K562 (cell line): Measurements from ENCODE around the gene OR2AG1. TPM values are rescaled to one million over a fixed set of nuclear protein-coding genes. Genes with fewer than 3 reads are reported as not detected.

Experiments used
- ARID1B ChIP-seq: fragments of 450-650 bp; IDR thresholded peaks from 2 replicates; pipeline ENCODE4 v1.6.1; 2016; ENCODE audit warnings: antibody characterized with exemption, mild to moderate bottlenecking, inconsistent platforms
- CBFA2T2 ChIP-seq: fragments of 450-650 bp; conservative IDR thresholded peaks from 2 replicates; pipeline ENCODE4 v1.6.1; 2017; ENCODE audit warnings: mild to moderate bottlenecking
- DEAF1 ChIP-seq: fragments of 450-650 bp; formaldehyde crosslinking; IDR thresholded peaks from 2 replicates; pipeline ENCODE4 v1.4.0; 2020; ENCODE audit warnings: mild to moderate bottlenecking, moderate library complexity
- ESRRA ChIP-seq: fragments of 450-650 bp; IDR thresholded peaks from 2 replicates; pipeline ENCODE4 v1.6.1; 2014; ENCODE audit warnings: low read depth, mild to moderate bottlenecking, moderate library complexity, borderline replicate concordance
- KAT2B ChIP-seq: IDR thresholded peaks from one replicate; pipeline ENCODE4 v1.6.1; 2012; ENCODE audit warnings: low read depth, mild to moderate bottlenecking, control low read depth, inconsistent platforms, low read length, moderate library complexity
- SLC30A9 ChIP-seq: fragments of 250-450 bp; sonication (Bioruptor Pico); IDR thresholded peaks from 2 replicates; pipeline ENCODE4 v1.8.0; 2022; ENCODE audit warnings: mild to moderate bottlenecking, moderate library complexity
- U2AF2 ChIP-seq: fragments of 200-400 bp; formaldehyde crosslinking; optimal IDR thresholded peaks from 2 replicates; pipeline ENCODE3; 2017; ENCODE audit warnings: low read depth, mild to moderate bottlenecking, low read length
- ZFP36 ChIP-seq: fragments of 150-350 bp; IDR thresholded peaks from 2 replicates; pipeline ENCODE4 v1.6.1; 2018; ENCODE audit warnings: low read length, low read depth; ENCODE audit not compliant: partially characterized antibody
- ZNF143 ChIP-seq: sonication (generic); formaldehyde crosslinking; IDR thresholded peaks from 2 replicates; pipeline ENCODE4 v1.9.0; 2022; ENCODE audit warnings: mild to moderate bottlenecking, missing genetic modification reagents
- polyA plus RNA-seq, 8 experiments: library from polyadenylated mRNA; depleted of rRNA in 4 of 8; stranded (reverse) in 5 of 8; unstranded in 3 of 8; fragments of >200 nt; fragmentation: Nextera tagmentation in 2 of 8; fragmentation: Illumina TruSeq in 1 of 8; extraction: Ambion mirVana in 2 of 8; extraction: Trizol in 1 of 8; gene quantifications; 2 replicates each; pipeline versions ENCODE4 v1.2.1 to v1.2.3, GENCODE V29; 2011 to 2014; ENCODE audit warnings: inconsistent platforms in 1 of 8, missing spikeins in 1 of 8
- total RNA-seq, 7 experiments: library from RNA; depleted of rRNA in 6 of 7; stranded (reverse); fragments of >200 nt in 6 of 7; fragmentation: Illumina TruSeq in 2 of 7; extraction: Trizol in 2 of 7; gene quantifications; 2 replicates each; pipeline versions ENCODE4 v1.2.1 to v1.2.3, GENCODE V29; 2011 to 2021; ENCODE audit warnings: low replicate concordance in 1 of 7
- TF ChIP-seq, protein P1 (sequence below), 2 experiments: fragments of 450-650 bp; formaldehyde crosslinking in 1 of 2; IDR thresholded peaks; 2 replicates each; pipeline versions ENCODE4 v1.4.0 to v1.6.1; 2014 to 2020; ENCODE audit warnings: mild to moderate bottlenecking in 2 of 2, borderline replicate concordance in 1 of 2, low read depth in 1 of 2
- TF ChIP-seq, protein P2 (sequence below): fragments of 250-450 bp; sonication (Bioruptor Pico); IDR thresholded peaks from 2 replicates; pipeline ENCODE4 v1.4.0; 2020; ENCODE audit warnings: mild to moderate bottlenecking, moderate library complexity
- TF ChIP-seq, protein P3 (sequence below): fragments of 450-650 bp; IDR thresholded peaks from 2 replicates; pipeline ENCODE4 v1.6.1; 2016; ENCODE audit warnings: low read depth, mild to moderate bottlenecking, moderate library complexity

The OR2AG1 gene
- total and polyA plus RNA-seq, 9 of the 15 experiments (the other 6 are each of a cell fraction or from before 2014, with no cell fraction given) = 0.05 to 0.11 (median 0.07) TPM; not detected in 5

- TF ChIP-seq CBFA2T2 = no peak
- TF ChIP-seq ZFP36 = no peak
- TF ChIP-seq, protein P1, sequence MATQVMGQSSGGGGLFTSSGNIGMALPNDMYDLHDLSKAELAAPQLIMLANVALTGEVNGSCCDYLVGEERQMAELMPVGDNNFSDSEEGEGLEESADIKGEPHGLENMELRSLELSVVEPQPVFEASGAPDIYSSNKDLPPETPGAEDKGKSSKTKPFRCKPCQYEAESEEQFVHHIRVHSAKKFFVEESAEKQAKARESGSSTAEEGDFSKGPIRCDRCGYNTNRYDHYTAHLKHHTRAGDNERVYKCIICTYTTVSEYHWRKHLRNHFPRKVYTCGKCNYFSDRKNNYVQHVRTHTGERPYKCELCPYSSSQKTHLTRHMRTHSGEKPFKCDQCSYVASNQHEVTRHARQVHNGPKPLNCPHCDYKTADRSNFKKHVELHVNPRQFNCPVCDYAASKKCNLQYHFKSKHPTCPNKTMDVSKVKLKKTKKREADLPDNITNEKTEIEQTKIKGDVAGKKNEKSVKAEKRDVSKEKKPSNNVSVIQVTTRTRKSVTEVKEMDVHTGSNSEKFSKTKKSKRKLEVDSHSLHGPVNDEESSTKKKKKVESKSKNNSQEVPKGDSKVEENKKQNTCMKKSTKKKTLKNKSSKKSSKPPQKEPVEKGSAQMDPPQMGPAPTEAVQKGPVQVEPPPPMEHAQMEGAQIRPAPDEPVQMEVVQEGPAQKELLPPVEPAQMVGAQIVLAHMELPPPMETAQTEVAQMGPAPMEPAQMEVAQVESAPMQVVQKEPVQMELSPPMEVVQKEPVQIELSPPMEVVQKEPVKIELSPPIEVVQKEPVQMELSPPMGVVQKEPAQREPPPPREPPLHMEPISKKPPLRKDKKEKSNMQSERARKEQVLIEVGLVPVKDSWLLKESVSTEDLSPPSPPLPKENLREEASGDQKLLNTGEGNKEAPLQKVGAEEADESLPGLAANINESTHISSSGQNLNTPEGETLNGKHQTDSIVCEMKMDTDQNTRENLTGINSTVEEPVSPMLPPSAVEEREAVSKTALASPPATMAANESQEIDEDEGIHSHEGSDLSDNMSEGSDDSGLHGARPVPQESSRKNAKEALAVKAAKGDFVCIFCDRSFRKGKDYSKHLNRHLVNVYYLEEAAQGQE (IDR thresholded peaks at IDR 0.05; ENCODE audit: borderline replicate concordance) = peak; percentile 78; the same call in 1 of the 2 replicates
- TF ChIP-seq, protein P1 (CRISPR knock-in tag; IDR thresholded peaks at IDR 0.05; ENCODE audit: low read depth) = no peak
- no peak for TF ChIP-seq ARID1B
- no peak for TF ChIP-seq SLC30A9 (CRISPR knock-in tag)
- TF ChIP-seq, protein P2, sequence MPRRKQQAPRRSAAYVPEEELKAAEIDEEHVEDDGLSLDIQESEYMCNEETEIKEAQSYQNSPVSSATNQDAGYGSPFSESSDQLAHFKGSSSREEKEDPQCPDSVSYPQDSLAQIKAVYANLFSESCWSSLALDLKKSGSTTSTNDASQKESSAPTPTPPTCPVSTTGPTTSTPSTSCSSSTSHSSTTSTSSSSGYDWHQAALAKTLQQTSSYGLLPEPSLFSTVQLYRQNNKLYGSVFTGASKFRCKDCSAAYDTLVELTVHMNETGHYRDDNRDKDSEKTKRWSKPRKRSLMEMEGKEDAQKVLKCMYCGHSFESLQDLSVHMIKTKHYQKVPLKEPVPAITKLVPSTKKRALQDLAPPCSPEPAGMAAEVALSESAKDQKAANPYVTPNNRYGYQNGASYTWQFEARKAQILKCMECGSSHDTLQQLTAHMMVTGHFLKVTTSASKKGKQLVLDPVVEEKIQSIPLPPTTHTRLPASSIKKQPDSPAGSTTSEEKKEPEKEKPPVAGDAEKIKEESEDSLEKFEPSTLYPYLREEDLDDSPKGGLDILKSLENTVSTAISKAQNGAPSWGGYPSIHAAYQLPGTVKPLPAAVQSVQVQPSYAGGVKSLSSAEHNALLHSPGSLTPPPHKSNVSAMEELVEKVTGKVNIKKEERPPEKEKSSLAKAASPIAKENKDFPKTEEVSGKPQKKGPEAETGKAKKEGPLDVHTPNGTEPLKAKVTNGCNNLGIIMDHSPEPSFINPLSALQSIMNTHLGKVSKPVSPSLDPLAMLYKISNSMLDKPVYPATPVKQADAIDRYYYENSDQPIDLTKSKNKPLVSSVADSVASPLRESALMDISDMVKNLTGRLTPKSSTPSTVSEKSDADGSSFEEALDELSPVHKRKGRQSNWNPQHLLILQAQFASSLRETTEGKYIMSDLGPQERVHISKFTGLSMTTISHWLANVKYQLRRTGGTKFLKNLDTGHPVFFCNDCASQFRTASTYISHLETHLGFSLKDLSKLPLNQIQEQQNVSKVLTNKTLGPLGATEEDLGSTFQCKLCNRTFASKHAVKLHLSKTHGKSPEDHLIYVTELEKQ (CRISPR knock-in tag) = no peak
- no peak for TF ChIP-seq KAT2B
- TF ChIP-seq ESRRA = peak; percentile 80
- TF ChIP-seq, protein P3, sequence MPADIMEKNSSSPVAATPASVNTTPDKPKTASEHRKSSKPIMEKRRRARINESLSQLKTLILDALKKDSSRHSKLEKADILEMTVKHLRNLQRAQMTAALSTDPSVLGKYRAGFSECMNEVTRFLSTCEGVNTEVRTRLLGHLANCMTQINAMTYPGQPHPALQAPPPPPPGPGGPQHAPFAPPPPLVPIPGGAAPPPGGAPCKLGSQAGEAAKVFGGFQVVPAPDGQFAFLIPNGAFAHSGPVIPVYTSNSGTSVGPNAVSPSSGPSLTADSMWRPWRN = no peak
- no peak for TF ChIP-seq U2AF2
- TF ChIP-seq ZNF143 (CRISPR knock-in tag) = no peak
- peak; percentile 51; the same call in 1 of the 2 replicates for TF ChIP-seq DEAF1
Measured at GRCh38 chr11:6737872-6738466, 44.9 kb upstream of the OR2AG1 start (continued).
